ENCODE data around the gene KIAA0513.

Gene KIAA0513

GRCh38 chr16:85004587-85005205 is 22.9 kb upstream of the KIAA0513 start:
- no peak for DNase-seq (ENCODE audit: low read depth in 2 of 2)

- DNase-seq (ENCODE audit: low read depth in 2 of 2): no peak
Measured at GRCh38 chr16:85005285-85006069, 22.1 kb upstream of the KIAA0513 start.

GRCh38 chr16:85006639-85007038 is 21.0 kb upstream of the KIAA0513 start:
- DNase-seq (ENCODE audit: low read depth in 2 of 2): no peak

- no peak for DNase-seq (ENCODE audit: low read depth in 2 of 2)
Measured at GRCh38 chr16:85007496-85008214, 19.9 kb upstream of the KIAA0513 start.

GRCh38 chr16:85008271-85008670 is 19.3 kb upstream of the KIAA0513 start:
- no peak for DNase-seq (ENCODE audit: low read depth in 2 of 2)

GRCh38 chr16:85010446-85010930 is 17.1 kb upstream of the KIAA0513 start:
- DNase-seq (ENCODE audit: low read depth in 2 of 2): no peak

GRCh38 chr16:85010931-85011845 is 16.4 kb upstream of the KIAA0513 start, which contains the start of gene ZDHHC7:
Gene ZDHHC7 (minus strand): TSS chr16:85011535. CDS start chr16:84990618, 20,917 bp downstream.
- DNase-seq (ENCODE audit: low read depth in 2 of 2): peak; percentile 83

GRCh38 chr16:85011846-85012284 is 15.7 kb upstream of the KIAA0513 start:
- no peak for DNase-seq (ENCODE audit: low read depth in 2 of 2)

- DNase-seq (ENCODE audit: low read depth in 2 of 2): no peak
Measured at GRCh38 chr16:85014311-85014710, 13.3 kb upstream of the KIAA0513 start.

- DNase-seq (ENCODE audit: low read depth in 2 of 2): no peak
Measured at GRCh38 chr16:85015481-85016187, 12.0 kb upstream of the KIAA0513 start.

- DNase-seq (ENCODE audit: low read depth in 2 of 2): peak in 1 of 2 donors; percentile 7
Measured at GRCh38 chr16:85017151-85017550, 10.4 kb upstream of the KIAA0513 start.

- DNase-seq (ENCODE audit: low read depth in 2 of 2): no peak
Measured at GRCh38 chr16:85017633-85018032, 10.0 kb upstream of the KIAA0513 start.

GRCh38 chr16:85018529-85019236 is 8.9 kb upstream of the KIAA0513 start:
- DNase-seq (ENCODE audit: low read depth in 2 of 2): no peak

- no peak for DNase-seq (ENCODE audit: low read depth in 2 of 2)
Measured at GRCh38 chr16:85019659-85020245, 7.8 kb upstream of the KIAA0513 start.

- no peak for DNase-seq (ENCODE audit: low read depth in 2 of 2)
Measured at GRCh38 chr16:85025781-85026653, 1.6 kb upstream of the KIAA0513 start.

- DNase-seq (ENCODE audit: low read depth in 2 of 2): no peak
Measured at GRCh38 chr16:85026703-85027102, 892 bp upstream of the KIAA0513 start.

- DNase-seq (ENCODE audit: low read depth in 2 of 2): no peak
Measured at GRCh38 chr16:85027958-85028684, 526 bp downstream of the KIAA0513 start.
